ENCODE measurements around the gene OPCML.

The OPCML gene

DNA sequence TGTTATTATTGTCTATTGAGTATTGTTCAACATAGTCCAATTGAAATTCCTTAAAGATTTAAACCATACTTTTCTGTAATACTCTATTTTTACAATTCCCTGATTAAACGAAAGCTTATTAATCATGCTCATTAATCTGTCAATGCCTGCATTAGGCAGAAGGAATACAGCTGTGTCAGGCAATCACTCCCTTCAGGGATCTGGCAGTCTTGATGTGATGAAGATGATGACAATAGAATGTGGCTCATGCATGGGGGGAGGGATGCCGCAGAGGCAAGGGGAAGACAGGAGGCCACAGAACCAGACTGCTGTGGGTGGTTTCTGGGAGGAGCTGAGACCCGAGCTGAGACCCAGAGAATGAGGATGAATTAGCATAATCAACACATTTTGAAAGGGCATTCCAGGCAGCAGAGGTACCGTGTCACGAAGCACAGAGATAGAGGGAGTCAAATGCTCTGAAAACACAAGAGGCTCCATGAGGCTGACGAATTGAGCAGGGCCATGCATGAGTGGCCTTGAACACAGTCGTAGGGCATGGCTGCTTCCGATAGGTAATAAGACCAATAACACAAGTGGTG is 1075.5 kb downstream of the OPCML start:
- Histone ChIP-seq H3K4me1 (ENCODE audit: control insufficient read depth, low read length) (no peaks in the 10 kb centered on the region), H4K20me1 (ENCODE audit: control insufficient read depth, insufficient read depth, low read depth, low read length) (no peaks in the 10 kb centered on the region), H3K4me2 (ENCODE audit: low read length) (no peak overlapping the region), H3K79me2 (ENCODE audit: control insufficient read depth, low read length) (no peaks in the 10 kb centered on the region), H3K9me3 (ENCODE audit: control insufficient read depth, insufficient read depth, low read length) (no peaks in the 10 kb centered on the region; the same call in 1 of the 2 replicates), H3K4me3 (ENCODE audit: low read length) (no peak overlapping the region), H3K27me3 (ENCODE audit: control insufficient read depth, low read length) (no peaks in the 10 kb centered on the region), H3K27ac (ENCODE audit: low read depth, low read length) (no peak overlapping the region), H3K36me3 (ENCODE audit: control insufficient read depth, low read length) (no peaks in the 10 kb centered on the region), H3K9me2 (replicated peaks; ENCODE audit: control insufficient read depth, low read length) (no peaks in the 10 kb centered on the region), H3F3A (ENCODE audit: control insufficient read depth, insufficient read depth) (no peaks in the 10 kb centered on the region)
- TF ChIP-seq, protein P1, sequence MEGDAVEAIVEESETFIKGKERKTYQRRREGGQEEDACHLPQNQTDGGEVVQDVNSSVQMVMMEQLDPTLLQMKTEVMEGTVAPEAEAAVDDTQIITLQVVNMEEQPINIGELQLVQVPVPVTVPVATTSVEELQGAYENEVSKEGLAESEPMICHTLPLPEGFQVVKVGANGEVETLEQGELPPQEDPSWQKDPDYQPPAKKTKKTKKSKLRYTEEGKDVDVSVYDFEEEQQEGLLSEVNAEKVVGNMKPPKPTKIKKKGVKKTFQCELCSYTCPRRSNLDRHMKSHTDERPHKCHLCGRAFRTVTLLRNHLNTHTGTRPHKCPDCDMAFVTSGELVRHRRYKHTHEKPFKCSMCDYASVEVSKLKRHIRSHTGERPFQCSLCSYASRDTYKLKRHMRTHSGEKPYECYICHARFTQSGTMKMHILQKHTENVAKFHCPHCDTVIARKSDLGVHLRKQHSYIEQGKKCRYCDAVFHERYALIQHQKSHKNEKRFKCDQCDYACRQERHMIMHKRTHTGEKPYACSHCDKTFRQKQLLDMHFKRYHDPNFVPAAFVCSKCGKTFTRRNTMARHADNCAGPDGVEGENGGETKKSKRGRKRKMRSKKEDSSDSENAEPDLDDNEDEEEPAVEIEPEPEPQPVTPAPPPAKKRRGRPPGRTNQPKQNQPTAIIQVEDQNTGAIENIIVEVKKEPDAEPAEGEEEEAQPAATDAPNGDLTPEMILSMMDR (IDR thresholded peaks at IDR 0.05; ENCODE audit: low read depth, low read length, poor library complexity, severe bottlenecking): no peak
- no peak for TF ChIP-seq EZH2phosphoT487 (IDR thresholded peaks at IDR 0.05; ENCODE audit: borderline replicate concordance, low read length)

DNA sequence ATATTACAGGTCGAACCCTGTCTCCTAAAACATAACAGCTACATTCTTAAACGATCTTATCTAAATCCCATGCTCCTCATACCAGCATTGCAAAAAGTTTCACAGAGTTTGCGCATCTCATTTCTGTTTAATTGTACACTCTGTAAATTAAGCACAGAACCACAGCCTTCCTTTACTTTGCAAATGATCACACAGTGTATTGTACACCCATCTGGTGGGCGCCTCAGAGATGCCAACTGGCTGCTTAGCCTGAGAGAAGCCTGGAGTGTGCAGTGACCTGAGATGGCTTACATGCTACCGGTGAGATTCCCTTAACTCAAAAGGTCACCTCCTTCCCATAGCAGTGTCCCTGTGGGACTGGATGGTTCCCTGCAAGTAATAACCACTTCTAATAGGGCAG is 1077.3 kb downstream of the OPCML start:
- H3K27ac ChIP-seq (ENCODE audit: low read depth, low read length): no peak overlapping the region
- H3K9me2 ChIP-seq (replicated peaks; ENCODE audit: control insufficient read depth, low read length): no peaks in the 10 kb centered on the region
- no peaks in the 10 kb centered on the region for H3K79me2 ChIP-seq (ENCODE audit: control insufficient read depth, low read length)
- H3F3A ChIP-seq (ENCODE audit: control insufficient read depth, insufficient read depth): no peaks in the 10 kb centered on the region
- H3K4me2 ChIP-seq (ENCODE audit: low read length): no peak overlapping the region
- H3K4me1 ChIP-seq (ENCODE audit: control insufficient read depth, low read length): no peaks in the 10 kb centered on the region
- no peak for TF ChIP-seq EZH2phosphoT487 (IDR thresholded peaks at IDR 0.05; ENCODE audit: borderline replicate concordance, low read length)
- TF ChIP-seq, protein P1 (IDR thresholded peaks at IDR 0.05; ENCODE audit: low read depth, low read length, poor library complexity, severe bottlenecking): no peak
- H3K9me3 ChIP-seq (ENCODE audit: control insufficient read depth, insufficient read depth, low read length): no peaks in the 10 kb centered on the region; the same call in 1 of the 2 replicates
- H3K27me3 ChIP-seq (ENCODE audit: control insufficient read depth, low read length): no peaks in the 10 kb centered on the region
- no peaks in the 10 kb centered on the region for H4K20me1 ChIP-seq (ENCODE audit: control insufficient read depth, insufficient read depth, low read depth, low read length)
- no peaks in the 10 kb centered on the region for H3K36me3 ChIP-seq (ENCODE audit: control insufficient read depth, low read length)
- no peak overlapping the region for H3K4me3 ChIP-seq (ENCODE audit: low read length)

DNA sequence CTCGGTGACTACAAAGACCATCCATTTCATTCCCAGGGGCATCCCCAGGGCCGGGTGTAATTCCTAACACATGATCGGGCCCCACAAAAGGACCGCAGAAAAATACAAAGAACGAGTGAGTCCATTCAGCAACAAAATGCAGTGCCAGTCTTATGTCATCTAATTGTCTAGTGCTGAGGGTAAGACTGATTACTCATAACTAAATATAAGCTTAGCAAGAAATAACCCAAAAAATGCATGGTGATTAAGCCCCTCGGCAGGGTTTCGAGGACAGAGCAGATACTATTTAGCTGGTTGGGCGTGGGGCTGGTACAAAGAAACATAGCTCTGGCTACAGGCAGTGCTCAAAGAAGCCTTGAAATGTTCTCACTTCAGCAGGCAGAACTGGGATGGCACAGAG is 1078.9 kb downstream of the OPCML start:
- Histone ChIP-seq H3F3A (ENCODE audit: control insufficient read depth, insufficient read depth) (no peaks in the 10 kb centered on the region), H3K27me3 (ENCODE audit: control insufficient read depth, low read length) (no peaks in the 10 kb centered on the region), H3K9me3 (ENCODE audit: control insufficient read depth, insufficient read depth, low read length) (no peaks in the 10 kb centered on the region; the same call in 1 of the 2 replicates), H3K27ac (ENCODE audit: low read depth, low read length) (no peak overlapping the region), H4K20me1 (ENCODE audit: control insufficient read depth, insufficient read depth, low read depth, low read length) (no peaks in the 10 kb centered on the region), H3K79me2 (ENCODE audit: control insufficient read depth, low read length) (no peaks in the 10 kb centered on the region), H3K36me3 (ENCODE audit: control insufficient read depth, low read length) (no peaks in the 10 kb centered on the region), H3K4me2 (ENCODE audit: low read length) (no peak overlapping the region), H3K9me2 (replicated peaks; ENCODE audit: control insufficient read depth, low read length) (no peaks in the 10 kb centered on the region), H3K4me3 (ENCODE audit: low read length) (no peak overlapping the region), H3K4me1 (ENCODE audit: control insufficient read depth, low read length) (no peaks in the 10 kb centered on the region)
- TF ChIP-seq, protein P1 (IDR thresholded peaks at IDR 0.05; ENCODE audit: low read depth, low read length, poor library complexity, severe bottlenecking): no peak
- TF ChIP-seq EZH2phosphoT487 (IDR thresholded peaks at IDR 0.05; ENCODE audit: borderline replicate concordance, low read length): no peak

Measured in DOHH2 (cell line).